HCT116 (cell line): ENCODE results near the gene SMIM3. TPM values are rescaled to one million over a fixed set of nuclear protein-coding genes. Genes with fewer than 3 reads are reported as not detected.

Experiments
- ATAC-seq: fragments of 200-7000 bp; cut with Tn5 transposase; 2 replicates; pipeline ENCODE4 v1.9.1; 2020; ENCODE audit warnings: mild to moderate bottlenecking, moderate library complexity
- BruUV-seq: library from RNA; stranded (reverse); fragments of 400-500 nt; replicated peaks from 2 replicates; lab custom pipeline; 2021; lab: Mats Ljungman, UMichigan
- CTCF ChIA-PET: fragments of 300-600 bp; sonication (Branson Sonifier 250); formaldehyde crosslinking; loops from one replicate; lab custom pipeline; 2021; ENCODE audit warnings: antibody characterized with exemption; lab: Charles Lee
- POLR2A ChIA-PET: fragments of 300-600, 350-600 bp; sonication (Branson Sonifier 250); formaldehyde crosslinking; loops from one replicate; lab custom pipeline; 2021; ENCODE audit warnings: antibody characterized with exemption; lab: Charles Lee
- RAD21 ChIA-PET, 2 experiments: fragments of 300-600 bp; sonication (Branson Sonifier 250); formaldehyde crosslinking; loops; one replicate each; lab custom pipeline; 2023; ENCODE audit warnings: low total read pairs in 2 of 2; ENCODE audit not compliant: uncharacterized antibody in 2 of 2, unreplicated experiment in 2 of 2, low non-redundant PET in 1 of 2; lab: Charles Lee
- DNase-seq: peaks from one replicate; pipeline ENCODE4 v3.0.0-alpha.2; 2010; ENCODE audit warnings: low read depth, low spot score
- H2AFZ ChIP-seq: fragments of 200-600 bp; shearing (Covaris generic), sonication (generic); 2 replicates; pipeline ENCODE4 v1.6.1; 2017; ENCODE audit warnings: low read depth, mixed run types, mixed read lengths, antibody characterized with exemption, low read length; ENCODE audit not compliant: poor library complexity, severe bottlenecking
- H3K27ac ChIP-seq: 2 replicates; pipeline ENCODE4 v1.5.1; 2012; ENCODE audit warnings: low read depth, low read length
- H3K27me3 ChIP-seq: fragments of 200-600 bp; sonication (generic); 2 replicates; pipeline ENCODE4 v1.6.1; 2016; ENCODE audit warnings: mixed run types, low read length, mixed read lengths; ENCODE audit not compliant: insufficient read depth
- H3K36me3 ChIP-seq, 2 experiments: fragments of 200-500 bp in 1 of 2; fragments of 200-600 bp in 1 of 2; sonication (Bioruptor generic) in 1 of 2; sonication (generic) in 1 of 2; 2 replicates each; pipeline versions ENCODE4 v1.5.1 to v1.6.1; 2014 to 2016; ENCODE audit warnings: low read length in 2 of 2, inconsistent platforms in 1 of 2, mixed read lengths in 1 of 2, mixed run types in 1 of 2; ENCODE audit not compliant: insufficient read depth in 2 of 2, control insufficient read depth in 1 of 2
- H3K4me1 ChIP-seq, 2 experiments: fragments of 200-600 bp in 1 of 2; sonication (generic) in 1 of 2; 2 replicates each; pipeline versions ENCODE4 v1.5.1 to v1.6.1; 2012 to 2017; ENCODE audit warnings: low read length in 2 of 2, inconsistent platforms in 1 of 2, mild to moderate bottlenecking in 1 of 2, mixed read lengths in 1 of 2, mixed run types in 1 of 2, moderate library complexity in 1 of 2; ENCODE audit not compliant: insufficient read depth in 2 of 2, control insufficient read depth in 1 of 2
- H3K4me2 ChIP-seq: fragments of 200-600 bp; sonication (generic); 2 replicates; pipeline ENCODE4 v1.6.1; 2017; ENCODE audit warnings: mixed run types, low read length, mixed read lengths
- H3K4me3 ChIP-seq, 2 experiments: fragments of 200-600 bp in 1 of 2; sonication (generic) in 1 of 2; replicated peaks in 1 of 2; 2 replicates each; pipeline ENCODE4 v1.5.1; 2011 to 2016; ENCODE audit warnings: low read length in 2 of 2, control low read depth in 1 of 2, low read depth in 1 of 2, mild to moderate bottlenecking in 1 of 2, mixed read lengths in 1 of 2, mixed run types in 1 of 2
- H3K79me2 ChIP-seq: fragments of 200-600 bp; sonication (generic); 2 replicates; pipeline ENCODE4 v1.6.1; 2017; ENCODE audit warnings: mild to moderate bottlenecking, mixed run types, low read length, moderate library complexity, mixed read lengths; ENCODE audit not compliant: insufficient read depth
- H3K9ac ChIP-seq: fragments of 200-600 bp; sonication (generic); 2 replicates; pipeline ENCODE4 v1.6.1; 2016; ENCODE audit warnings: low read length, mixed read lengths
- H3K9me2 ChIP-seq: fragments of 200-600 bp; sonication (generic), shearing (Covaris generic); 2 replicates; pipeline ENCODE4 v1.6.1; 2017; ENCODE audit warnings: mixed run types, mild to moderate bottlenecking, moderate library complexity; ENCODE audit not compliant: insufficient read depth
- H3K9me3 ChIP-seq, 2 experiments: fragments of 200-500 bp in 1 of 2; fragments of 200-600 bp in 1 of 2; sonication (Bioruptor generic) in 1 of 2; sonication (generic) in 1 of 2; 2 replicates each; pipeline ENCODE4 v1.6.1; 2014 to 2017; ENCODE audit warnings: low read length in 2 of 2, mixed read lengths in 2 of 2, inconsistent platforms in 1 of 2, low read depth in 1 of 2, mild to moderate bottlenecking in 1 of 2, mixed run types in 1 of 2, moderate library complexity in 1 of 2; ENCODE audit not compliant: control insufficient read depth in 1 of 2, insufficient read depth in 1 of 2
- H4K20me1 ChIP-seq: fragments of 200-600 bp; sonication (generic), shearing (Covaris generic); 2 replicates; pipeline ENCODE4 v1.6.1; 2017; ENCODE audit warnings: mixed run types, mild to moderate bottlenecking, moderate library complexity; ENCODE audit not compliant: insufficient read depth
- EGR1 ChIP-seq: IDR thresholded peaks from 2 replicates; pipeline ENCODE4 v1.6.1; 2012; ENCODE audit warnings: low read depth
- ELF1 ChIP-seq: IDR thresholded peaks from 2 replicates; pipeline ENCODE4 v1.6.1; 2012; ENCODE audit warnings: low read depth, borderline replicate concordance
- EZH2phosphoT487 ChIP-seq: fragments of 200-600 bp; IDR thresholded peaks from 2 replicates; pipeline ENCODE4 v1.6.1; 2018; ENCODE audit warnings: antibody characterized with exemption, borderline replicate concordance
- POLR2A ChIP-seq: IDR thresholded peaks from 2 replicates; pipeline ENCODE4 v1.7.0; 2011; ENCODE audit warnings: borderline replicate concordance; ENCODE audit not compliant: insufficient read depth, insufficient read length; ENCODE audit errors: extremely low read depth
- ZNF274 ChIP-seq: fragments of 200-500 bp; sonication (Bioruptor generic); IDR thresholded peaks from 2 replicates; pipeline ENCODE4 v1.6.1; 2014; ENCODE audit warnings: mild to moderate bottlenecking, low read depth, low read length, inconsistent platforms
- intact Hi-C: fragments of 100-400 bp; cut with micrococcal nuclease; formaldehyde crosslinking; loops from 2 replicates; pipeline ENCODE4 v1.10.0; 2022
- total RNA-seq: library from RNA; stranded (reverse); gene quantifications from one replicate; pipeline ENCODE4 v1.2.1, GENCODE V29; 2021; ENCODE audit not compliant: unreplicated experiment
- TF ChIP-seq, protein P1 (sequence below), 3 experiments: fragments of 200-600 bp in 1 of 3; sonication (generic) in 1 of 3; IDR thresholded peaks in 2 of 3; conservative IDR thresholded peaks in 1 of 3; 2 replicates each; pipeline ENCODE4 v1.5.1; 2012 to 2017; ENCODE audit warnings: low read depth in 2 of 3, low read length in 2 of 3, antibody characterized with exemption in 1 of 3, borderline replicate concordance in 1 of 3, control low read depth in 1 of 3, mild to moderate bottlenecking in 1 of 3, mixed read lengths in 1 of 3, mixed run types in 1 of 3, moderate library complexity in 1 of 3; ENCODE audit not compliant: insufficient read depth in 1 of 3
- TF ChIP-seq, protein P2 (sequence below): IDR thresholded peaks from 2 replicates; pipeline ENCODE4 v1.6.1; 2011; ENCODE audit warnings: mild to moderate bottlenecking, low read length, moderate library complexity; ENCODE audit not compliant: insufficient replicate concordance; ENCODE audit errors: extremely low read depth

The SMIM3 gene
- total RNA-seq, 1 experiment from 2014 or later, result 35.4 TPM

DNA sequence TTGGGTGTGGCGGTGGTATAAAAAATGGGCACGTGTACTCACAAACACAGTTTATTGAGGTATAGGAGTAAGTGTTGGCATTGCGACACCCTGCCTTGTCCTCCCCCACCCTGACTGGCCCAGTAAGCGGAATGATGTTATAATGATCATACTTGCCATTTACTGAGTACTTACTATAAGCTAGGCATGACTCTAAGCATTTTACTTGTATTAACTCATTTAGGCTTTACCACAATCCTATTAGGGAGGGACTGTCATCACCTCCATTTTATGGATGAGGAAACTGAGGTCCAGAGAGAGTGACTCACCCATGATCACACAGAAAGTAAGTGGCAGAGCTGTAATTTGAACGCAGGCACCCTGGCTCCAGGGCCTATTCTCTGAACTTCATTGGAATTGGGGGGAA, 2.3 kb downstream of the SMIM3 start:
- Histone ChIP-seq H3K27ac (peak overlapping the region; percentile 89), H3K79me2 (peaks cover 62% of the 10 kb centered on the region), H3K9me3 (no peaks in the 10 kb centered on the region), H3K36me3 (no peaks in the 10 kb centered on the region), H3K4me2 (peak overlapping the region; percentile 94), H3K4me1 (peaks cover 60 to 79% of the 10 kb centered on the region in 2 experiments), H3K9me2 (no peaks in the 10 kb centered on the region), H3K9ac (0 out of 2 replicates have a peak overlapping the region, but pooled peaks have one; percentile 9), H3K27me3 (no peaks in the 10 kb centered on the region), H2AFZ (no peak overlapping the region), H3K4me3 (no peak overlapping the region), H4K20me1 (no peaks in the 10 kb centered on the region)
- DNase-seq (no peak), ATAC-seq (no peak)
- POLR2A ChIA-PET, result interaction anchor here (1.1 to 1.9 kb wide), 3 partner anchors 9 to 22 kb away, joined by 4 to 7 read pairs (median 6); partner anchors contain the start of gene DCTN4
- no peak for TF ChIP-seq POLR2A
- no peak for TF ChIP-seq EGR1
- TF ChIP-seq, protein P1, sequence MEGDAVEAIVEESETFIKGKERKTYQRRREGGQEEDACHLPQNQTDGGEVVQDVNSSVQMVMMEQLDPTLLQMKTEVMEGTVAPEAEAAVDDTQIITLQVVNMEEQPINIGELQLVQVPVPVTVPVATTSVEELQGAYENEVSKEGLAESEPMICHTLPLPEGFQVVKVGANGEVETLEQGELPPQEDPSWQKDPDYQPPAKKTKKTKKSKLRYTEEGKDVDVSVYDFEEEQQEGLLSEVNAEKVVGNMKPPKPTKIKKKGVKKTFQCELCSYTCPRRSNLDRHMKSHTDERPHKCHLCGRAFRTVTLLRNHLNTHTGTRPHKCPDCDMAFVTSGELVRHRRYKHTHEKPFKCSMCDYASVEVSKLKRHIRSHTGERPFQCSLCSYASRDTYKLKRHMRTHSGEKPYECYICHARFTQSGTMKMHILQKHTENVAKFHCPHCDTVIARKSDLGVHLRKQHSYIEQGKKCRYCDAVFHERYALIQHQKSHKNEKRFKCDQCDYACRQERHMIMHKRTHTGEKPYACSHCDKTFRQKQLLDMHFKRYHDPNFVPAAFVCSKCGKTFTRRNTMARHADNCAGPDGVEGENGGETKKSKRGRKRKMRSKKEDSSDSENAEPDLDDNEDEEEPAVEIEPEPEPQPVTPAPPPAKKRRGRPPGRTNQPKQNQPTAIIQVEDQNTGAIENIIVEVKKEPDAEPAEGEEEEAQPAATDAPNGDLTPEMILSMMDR (IDR thresholded peaks at IDR 0.05 in 2 of 3, conservative IDR thresholded peaks at IDR 0.05 in 1 of 3; ENCODE audit: borderline replicate concordance in 1 of 3, insufficient read depth in 1 of 3, low read depth in 2 of 3, low read length in 2 of 3), result no peak
- TF ChIP-seq ZNF274, result no peak
- no peak for TF ChIP-seq EZH2phosphoT487
- TF ChIP-seq, protein P2, sequence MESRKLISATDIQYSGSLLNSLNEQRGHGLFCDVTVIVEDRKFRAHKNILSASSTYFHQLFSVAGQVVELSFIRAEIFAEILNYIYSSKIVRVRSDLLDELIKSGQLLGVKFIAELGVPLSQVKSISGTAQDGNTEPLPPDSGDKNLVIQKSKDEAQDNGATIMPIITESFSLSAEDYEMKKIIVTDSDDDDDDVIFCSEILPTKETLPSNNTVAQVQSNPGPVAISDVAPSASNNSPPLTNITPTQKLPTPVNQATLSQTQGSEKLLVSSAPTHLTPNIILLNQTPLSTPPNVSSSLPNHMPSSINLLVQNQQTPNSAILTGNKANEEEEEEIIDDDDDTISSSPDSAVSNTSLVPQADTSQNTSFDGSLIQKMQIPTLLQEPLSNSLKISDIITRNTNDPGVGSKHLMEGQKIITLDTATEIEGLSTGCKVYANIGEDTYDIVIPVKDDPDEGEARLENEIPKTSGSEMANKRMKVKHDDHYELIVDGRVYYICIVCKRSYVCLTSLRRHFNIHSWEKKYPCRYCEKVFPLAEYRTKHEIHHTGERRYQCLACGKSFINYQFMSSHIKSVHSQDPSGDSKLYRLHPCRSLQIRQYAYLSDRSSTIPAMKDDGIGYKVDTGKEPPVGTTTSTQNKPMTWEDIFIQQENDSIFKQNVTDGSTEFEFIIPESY, result no peak
- no peak for TF ChIP-seq ELF1
- intact Hi-C loops, result loop anchor here (10.0 kb wide), 1 partner anchor 326 kb away; no protein-coding TSS in a partner anchor
- no TSS peak for BruUV-seq
- RAD21 ChIA-PET, result no interaction called here
- CTCF ChIA-PET, result no interaction called here
